SK-N-SH (cell line): ENCODE results near the gene KCNJ11. TPM values are rescaled to one million over a fixed set of nuclear protein-coding genes. Genes with fewer than 3 reads are reported as not detected.

Source experiments
- CTCF ChIA-PET: fragments of 300-600, 350-600 bp; formaldehyde crosslinking; extraction: SDS; loops from one replicate; lab custom pipeline; 2021; lab: Yijun Ruan, JAX
- POLR2A ChIA-PET: fragments of 350-600 bp; sonication (Branson Sonifier 250); formaldehyde crosslinking; extraction: SDS; loops from one replicate; lab custom pipeline; 2020; ENCODE audit warnings: antibody characterized with exemption, inconsistent platforms; lab: Yijun Ruan, JAX
- DNase-seq: peaks from one replicate; pipeline ENCODE4 v3.0.0; 2012
- H2AFZ ChIP-seq: fragments of 200-600 bp; sonication (generic); 2 replicates; pipeline ENCODE4 v1.8.1; 2016; ENCODE audit warnings: antibody characterized with exemption, mild to moderate bottlenecking, low read depth
- H3F3A ChIP-seq: fragments of 200-600 bp; sonication (generic); replicated peaks from 2 replicates; pipeline ENCODE3; 2016; ENCODE audit warnings: antibody characterized with exemption, mild to moderate bottlenecking; ENCODE audit not compliant: insufficient read depth
- H3K27ac ChIP-seq, 2 experiments: fragments of 200-500 bp in 1 of 2; fragments of 200-600 bp in 1 of 2; sonication (Bioruptor generic) in 1 of 2; sonication (generic), shearing (Covaris generic) in 1 of 2; 2 replicates each; pipeline versions ENCODE4 v1.5.1 to v1.6.1; 2014 to 2016; ENCODE audit warnings: low read depth in 2 of 2, inconsistent platforms in 1 of 2, low read length in 1 of 2, mild to moderate bottlenecking in 1 of 2, mixed read lengths in 1 of 2
- H3K27me3 ChIP-seq: fragments of 200-600 bp; sonication (generic), shearing (Covaris generic); 2 replicates; pipeline ENCODE4 v1.6.1; 2016; ENCODE audit warnings: mixed run types; ENCODE audit not compliant: insufficient read depth
- H3K36me3 ChIP-seq, 2 experiments: fragments of 200-500 bp in 1 of 2; fragments of 200-600 bp in 1 of 2; sonication (Bioruptor generic) in 1 of 2; sonication (generic) in 1 of 2; replicated peaks in 1 of 2; 2 replicates each; pipeline versions ENCODE3 to v1.5.1; 2014 to 2016; ENCODE audit warnings: low read length in 1 of 2, mild to moderate bottlenecking in 1 of 2; ENCODE audit not compliant: insufficient read depth in 2 of 2, control insufficient read depth in 1 of 2
- H3K4me1 ChIP-seq, 2 experiments: fragments of 200-500 bp in 1 of 2; fragments of 200-600 bp in 1 of 2; sonication (Bioruptor generic) in 1 of 2; sonication (generic), shearing (Covaris generic) in 1 of 2; 2 replicates each; pipeline versions ENCODE4 v1.5.1 to v1.6.1; 2014 to 2016; ENCODE audit warnings: low read depth in 1 of 2, low read length in 1 of 2, mixed run types in 1 of 2; ENCODE audit not compliant: insufficient read depth in 2 of 2, control insufficient read depth in 1 of 2
- H3K4me2 ChIP-seq: fragments of 200-600 bp; sonication (generic), shearing (Covaris generic); 2 replicates; pipeline ENCODE4 v1.6.1; 2017; ENCODE audit warnings: mixed run types
- H3K4me3 ChIP-seq, 2 experiments: fragments of 200-500 bp in 1 of 2; fragments of 200-600 bp in 1 of 2; sonication (Bioruptor generic) in 1 of 2; sonication (generic), shearing (Covaris generic) in 1 of 2; 2 replicates each; pipeline versions ENCODE4 v1.5.1 to v1.8.1; 2014 to 2016; ENCODE audit warnings: low read depth in 2 of 2, inconsistent platforms in 1 of 2, low read length in 1 of 2, mild to moderate bottlenecking in 1 of 2, mixed read lengths in 1 of 2, moderate library complexity in 1 of 2
- H3K79me2 ChIP-seq: fragments of 200-600 bp; sonication (generic); 2 replicates; pipeline ENCODE4 v1.8.1; 2017; ENCODE audit warnings: mild to moderate bottlenecking; ENCODE audit not compliant: insufficient read depth
- H3K9ac ChIP-seq: fragments of 200-600 bp; sonication (generic); 2 replicates; pipeline ENCODE4 v1.6.1; 2017; ENCODE audit warnings: mixed run types
- H3K9me2 ChIP-seq: fragments of 200-600 bp; sonication (generic); 2 replicates; pipeline ENCODE4 v1.6.1; 2017; ENCODE audit warnings: mixed run types
- H3K9me3 ChIP-seq: fragments of 200-600 bp; sonication (generic); 2 replicates; pipeline ENCODE4 v1.6.1; 2017; ENCODE audit warnings: mixed run types, mild to moderate bottlenecking, moderate library complexity
- H4K20me1 ChIP-seq: fragments of 200-600 bp; sonication (generic); 2 replicates; pipeline ENCODE4 v1.6.1; 2017; ENCODE audit warnings: mild to moderate bottlenecking, mixed run types; ENCODE audit not compliant: insufficient read depth
- CHD2 ChIP-seq: fragments of 150-350 bp; IDR thresholded peaks from 2 replicates; pipeline ENCODE4 v1.6.1; 2018; ENCODE audit warnings: low read length; ENCODE audit not compliant: partially characterized antibody
- ELF1 ChIP-seq: IDR thresholded peaks from 2 replicates; pipeline ENCODE4 v1.4.0; 2012
- EZH2phosphoT487 ChIP-seq: fragments of 200-600 bp; sonication (generic); IDR thresholded peaks from 2 replicates; pipeline ENCODE4 v1.6.1; 2017; ENCODE audit warnings: low read depth, mixed run types, mild to moderate bottlenecking, antibody characterized with exemption, moderate library complexity, borderline replicate concordance
- GATA2 ChIP-seq: sonication (generic); formaldehyde crosslinking; IDR thresholded peaks from 2 replicates; pipeline ENCODE4 v1.5.0; 2020; ENCODE audit warnings: mild to moderate bottlenecking, missing genetic modification reagents
- IRF3 ChIP-seq: fragments of 150-350 bp; IDR thresholded peaks from 2 replicates; pipeline ENCODE4 v1.6.1; 2016; ENCODE audit warnings: mild to moderate bottlenecking, low read depth, low read length
- JUND ChIP-seq: IDR thresholded peaks from 2 replicates; pipeline ENCODE4 v1.4.0; 2012
- MAX ChIP-seq: IDR thresholded peaks from 2 replicates; pipeline ENCODE4 v1.4.0; 2012; ENCODE audit warnings: low read depth
- MXI1 ChIP-seq: IDR thresholded peaks from 2 replicates; pipeline ENCODE4 v1.6.1; 2012; ENCODE audit warnings: mild to moderate bottlenecking, low read depth, low read length, improper control_type of control experiment
- NFIC ChIP-seq: IDR thresholded peaks from 2 replicates; pipeline ENCODE4 v1.4.0; 2012; ENCODE audit warnings: borderline replicate concordance
- NRF1 ChIP-seq: IDR thresholded peaks from 2 replicates; pipeline ENCODE4 v1.6.1; 2012; ENCODE audit warnings: low read depth, mild to moderate bottlenecking, low read length
- POLR2AphosphoS5 ChIP-seq: IDR thresholded peaks from 2 replicates; pipeline ENCODE4 v1.6.1; 2012; ENCODE audit warnings: low read depth, low read length
- RAD21 ChIP-seq: IDR thresholded peaks from 2 replicates; pipeline ENCODE4 v1.6.1; 2012; ENCODE audit warnings: mild to moderate bottlenecking, low read length
- REST ChIP-seq: IDR thresholded peaks from 2 replicates; pipeline ENCODE4 v1.6.1; 2012; ENCODE audit warnings: mild to moderate bottlenecking, low read depth, low read length, moderate library complexity
- RFX5 ChIP-seq: IDR thresholded peaks from 2 replicates; pipeline ENCODE4 v1.6.1; 2012; ENCODE audit warnings: mild to moderate bottlenecking, improper control_type of control experiment, low read length
- RXRA ChIP-seq: IDR thresholded peaks from 2 replicates; pipeline ENCODE4 v1.4.0; 2012; ENCODE audit warnings: low read depth, mild to moderate bottlenecking, borderline replicate concordance
- SMC3 ChIP-seq: IDR thresholded peaks from 2 replicates; pipeline ENCODE4 v1.6.1; 2012; ENCODE audit warnings: low read depth, low read length, improper control_type of control experiment
- TCF12 ChIP-seq: IDR thresholded peaks from 2 replicates; pipeline ENCODE4 v1.4.0; 2012
- TEAD4 ChIP-seq: IDR thresholded peaks from 2 replicates; pipeline ENCODE4 v1.4.0; 2012; ENCODE audit warnings: mild to moderate bottlenecking, borderline replicate concordance; ENCODE audit not compliant: insufficient read depth
- USF1 ChIP-seq: IDR thresholded peaks from 2 replicates; pipeline ENCODE4 v1.4.0; 2012; ENCODE audit warnings: low read depth, borderline replicate concordance
- YY1 ChIP-seq: IDR thresholded peaks from 2 replicates; pipeline ENCODE4 v1.4.0; 2012; ENCODE audit warnings: low read depth, mild to moderate bottlenecking
- WGBS: methylation state at CpG from one replicate; pipeline ENCODE4 v1.1.6; 2017; ENCODE audit warnings: low lambda C conversion rate; 5-methylcytosine and 5-hydroxymethylcytosine counted together
- polyA plus RNA-seq, 3 experiments: library from polyadenylated mRNA; depleted of rRNA; stranded (reverse); fragments of >200 nt; gene quantifications; 2 replicates each; pipeline ENCODE4 v1.2.3, GENCODE V29; 2012

The KCNJ11 gene
- polyA plus RNA-seq, 1 of the 3 experiments (the other 2 are of a cell fraction), result 0.23 TPM

- POLR2A ChIA-PET, result no interaction called here
- TF ChIP-seq MXI1 (no peak), YY1 (no peak), RXRA (no peak), IRF3 (no peak), NRF1 (no peak), JUND (no peak), SMC3 (no peak), RAD21 (no peak), GATA2 (no peak), TEAD4 (no peak), MAX (no peak), USF1 (no peak), ELF1 (no peak), RFX5 (no peak), CHD2 (no peak), EZH2phosphoT487 (no peak), TCF12 (no peak), POLR2AphosphoS5 (no peak), REST (no peak), NFIC (no peak)
- TF ChIP-seq, all 33 proteins: peak for 0
- CTCF ChIA-PET, result interaction anchor here (1.4 to 2.3 kb wide), 2 partner anchors 9 to 30 kb away, joined by 6 to 11 read pairs; no protein-coding TSS in a partner anchor
- Histone ChIP-seq H3K9ac (no peak overlapping the region), H3K27me3 (no peaks in the 10 kb centered on the region; the same call in 1 of the 2 replicates), H2AFZ (no peak overlapping the region), H4K20me1 (no peaks in the 10 kb centered on the region), H3K4me3 (no peak overlapping the region), H3K9me2 (no peaks in the 10 kb centered on the region), H3K79me2 (no peaks in the 10 kb centered on the region), H3K36me3 (no peaks in the 10 kb centered on the region), H3K4me1 (no peaks in the 10 kb centered on the region; a peak in 1 of 4 replicates), H3F3A (no peaks in the 10 kb centered on the region), H3K4me2 (no peak overlapping the region), H3K9me3 (no peaks in the 10 kb centered on the region), H3K27ac (no peak overlapping the region)
- no peak for DNase-seq
- WGBS, result 59% methylated on average over 8 of the region's 8 CpGs
Observed at GRCh38 chr11:17414317-17414737, 25.9 kb upstream of the KCNJ11 start.
